K562 (cell line): ENCODE results near the gene MAST1. TPM values are rescaled to one million over a fixed set of nuclear protein-coding genes. Genes with fewer than 3 reads are reported as not detected.

Source experiments
- ATAC-seq: fragments of 200-7000 bp; cut with Tn5 transposase; 3 replicates; pipeline ENCODE4 v1.9.1; 2020; ENCODE audit warnings: moderate library complexity
- BruUV-seq: library from RNA; stranded (reverse); fragments of 400-500 nt; replicated peaks from 2 replicates; lab custom pipeline; 2021; lab: Mats Ljungman, UMichigan
- CTCF ChIA-PET: fragments of 300-600 bp; formaldehyde crosslinking; extraction: SDS; loops from one replicate; lab custom pipeline; 2021; ENCODE audit warnings: low intra/inter-chr PET ratio; lab: Yijun Ruan, JAX
- POLR2A ChIA-PET: fragments of 300-600, 350-650 bp; sonication (Branson Sonifier 250); formaldehyde crosslinking; extraction: SDS; loops from one replicate; lab custom pipeline; 2021; ENCODE audit warnings: antibody characterized with exemption, inconsistent platforms; lab: Yijun Ruan, JAX
- DNase-seq, 4 experiments: peaks; one replicate each; pipeline versions ENCODE4 v3.0.0 to v3.0.0-alpha.2; 2011 to 2018; ENCODE audit warnings: low spot score in 3 of 4, mixed read lengths in 3 of 4; ENCODE audit errors: extremely low read depth in 1 of 4
- FAIRE-seq: peaks from 2 replicates; lab custom pipeline; 2011; peaks lifted over from hg19 to GRCh38; lab: Jason Lieb, UNC
- H2AFZ ChIP-seq: 2 replicates; pipeline ENCODE4 v1.6.0; 2011; ENCODE audit warnings: low read depth, low read length, control low read depth, inconsistent platforms
- H3K27ac ChIP-seq: fragments of 200-600 bp; 3 replicates; pipeline ENCODE4 v1.8.0; 2011; ENCODE audit warnings: low read depth, mild to moderate bottlenecking, control low read depth, inconsistent platforms, low read length, moderate library complexity, mixed read lengths; ENCODE audit errors: extremely low read depth
- H3K27me3 ChIP-seq, 2 experiments: fragments of 300-600 bp in 1 of 2; 2 replicates in 1 of 2; 3 replicates in 1 of 2; pipeline versions ENCODE4 v1.6.0 to v1.8.0; 2011; ENCODE audit warnings: inconsistent platforms in 2 of 2, low read length in 2 of 2, mild to moderate bottlenecking in 1 of 2, mixed read lengths in 1 of 2, moderate library complexity in 1 of 2; ENCODE audit not compliant: control insufficient read depth in 2 of 2, insufficient read depth in 2 of 2
- H3K36me3 ChIP-seq: fragments of 300-600 bp; 3 replicates; pipeline ENCODE4 v1.8.0; 2011; ENCODE audit warnings: mild to moderate bottlenecking, low read length, inconsistent platforms; ENCODE audit not compliant: control insufficient read depth, insufficient read depth
- H3K4me1 ChIP-seq, 2 experiments: fragments of 200-600 bp in 1 of 2; replicated peaks in 1 of 2; 2 replicates in 1 of 2; 3 replicates in 1 of 2; pipeline versions ENCODE4 v1.5.1 to v1.8.0; 2011; ENCODE audit warnings: inconsistent platforms in 2 of 2, low read length in 2 of 2, mild to moderate bottlenecking in 1 of 2, mixed read lengths in 1 of 2, moderate library complexity in 1 of 2; ENCODE audit not compliant: control insufficient read depth in 2 of 2, insufficient read depth in 2 of 2
- H3K4me2 ChIP-seq: 2 replicates; pipeline ENCODE4 v1.6.1; 2011; ENCODE audit warnings: low read length, control low read depth, inconsistent platforms, mixed read lengths; ENCODE audit not compliant: insufficient read depth
- H3K4me3 ChIP-seq: fragments of 200-600 bp; sonication (generic), shearing (Covaris generic); 2 replicates; pipeline ENCODE4 v1.5.1; 2016; ENCODE audit warnings: control low read depth, inconsistent platforms
- H3K79me2 ChIP-seq: fragments of 200-600 bp; 3 replicates; pipeline ENCODE4 v1.8.0; 2011; ENCODE audit warnings: low read length, inconsistent platforms; ENCODE audit not compliant: control insufficient read depth, insufficient read depth
- H3K9ac ChIP-seq, 2 experiments: 2 replicates each; pipeline versions ENCODE4 v1.6.0 to v1.6.1; 2011; ENCODE audit warnings: low read depth in 2 of 2, low read length in 2 of 2, control low read depth in 1 of 2, inconsistent platforms in 1 of 2, mild to moderate bottlenecking in 1 of 2, mixed read lengths in 1 of 2; ENCODE audit not compliant: insufficient read depth in 1 of 2
- H3K9me1 ChIP-seq: one replicate; pipeline ENCODE4 v1.6.0; 2011; ENCODE audit warnings: inconsistent platforms, mild to moderate bottlenecking, low read length, moderate library complexity; ENCODE audit not compliant: control insufficient read depth, insufficient read depth
- H3K9me3 ChIP-seq: replicated peaks from 2 replicates; pipeline ENCODE4 v1.5.1; 2011; ENCODE audit warnings: low read depth, low read length, inconsistent platforms; ENCODE audit not compliant: control insufficient read depth, insufficient read depth
- H4K20me1 ChIP-seq: replicated peaks from 2 replicates; pipeline ENCODE4 v1.6.1; 2011; ENCODE audit warnings: low read length, inconsistent platforms, mixed read lengths; ENCODE audit not compliant: control insufficient read depth, insufficient read depth
- DDX20 ChIP-seq: fragments of 450-650 bp; IDR thresholded peaks from 2 replicates; pipeline ENCODE4 v1.6.1; 2016; ENCODE audit warnings: missing genetic modification characterization, low read depth, mild to moderate bottlenecking, missing compliant biosample characterization, moderate library complexity
- E2F3 ChIP-seq: fragments of 250-450 bp; sonication (Bioruptor Pico); IDR thresholded peaks from 2 replicates; pipeline ENCODE4 v1.4.0; 2020; ENCODE audit warnings: mild to moderate bottlenecking
- KDM1A ChIP-seq, 2 experiments: fragments of 450-650 bp; IDR thresholded peaks; 2 replicates each; pipeline ENCODE4 v1.6.1; 2016; ENCODE audit warnings: mild to moderate bottlenecking in 2 of 2
- KLF1 ChIP-seq: fragments of 450-650 bp; IDR thresholded peaks from 2 replicates; pipeline ENCODE4 v1.6.1; 2016; ENCODE audit warnings: missing genetic modification characterization, missing compliant biosample characterization
- RBM25 ChIP-seq: fragments of 200-400 bp; formaldehyde crosslinking; IDR thresholded peaks from 2 replicates; pipeline ENCODE4 v1.6.1; 2018; ENCODE audit warnings: low read length, low read depth, moderate library complexity; ENCODE audit not compliant: severe bottlenecking
- SMARCB1 ChIP-seq: IDR thresholded peaks from 2 replicates; pipeline ENCODE4 v1.6.1; 2011; ENCODE audit warnings: improper control_type of control experiment, low read depth; ENCODE audit not compliant: insufficient read length
- SMC3 ChIP-seq: conservative IDR thresholded peaks from 2 replicates; pipeline ENCODE4 v1.6.1; 2011; ENCODE audit warnings: low read depth, low read length, improper control_type of control experiment; ENCODE audit not compliant: insufficient read depth
- SUPT5H ChIP-seq: fragments of 450-650 bp; IDR thresholded peaks from 2 replicates; pipeline ENCODE4 v1.6.1; 2016
- ZC3H4 ChIP-seq: sonication (generic); formaldehyde crosslinking; IDR thresholded peaks from 2 replicates; pipeline ENCODE4 v1.9.0; 2021; ENCODE audit warnings: missing genetic modification reagents, borderline replicate concordance
- ZNF780A ChIP-seq: fragments of 250-450 bp; sonication (Bioruptor Pico); IDR thresholded peaks from 2 replicates; pipeline ENCODE4 v1.5.0; 2021; ENCODE audit warnings: mild to moderate bottlenecking
- WGBS: fragments of 100-300 bp; shearing (Covaris generic); methylation state at CpG from one replicate; pipeline ENCODE4 v1.1.6; 2016; ENCODE audit warnings: low coverage, mixed read lengths; ENCODE audit not compliant: insufficient coverage; ENCODE audit errors: missing lambda C conversion rate; 5-methylcytosine and 5-hydroxymethylcytosine counted together
- in situ Hi-C: fragments of 300-500 bp; cut with MboI; formaldehyde crosslinking; loops from 4 replicates; pipeline ENCODE4 v1.15.0; 2018; ENCODE audit warnings: inconsistent platforms, mixed read lengths
- intact Hi-C: fragments of 100-400 bp; cut with micrococcal nuclease; formaldehyde crosslinking; loops from 2 replicates; pipeline ENCODE4 v1.14.2; 2022
- polyA plus RNA-seq, 8 experiments: library from polyadenylated mRNA; depleted of rRNA in 4 of 8; stranded (reverse) in 5 of 8; unstranded in 3 of 8; fragments of >200 nt; fragmentation: Nextera tagmentation in 2 of 8; fragmentation: Illumina TruSeq in 1 of 8; extraction: Ambion mirVana in 2 of 8; extraction: Trizol in 1 of 8; gene quantifications; 2 replicates each; pipeline versions ENCODE4 v1.2.1 to v1.2.3, GENCODE V29; 2011 to 2014; ENCODE audit warnings: inconsistent platforms in 1 of 8, missing spikeins in 1 of 8
- total RNA-seq, 7 experiments: library from RNA; depleted of rRNA in 6 of 7; stranded (reverse); fragments of >200 nt in 6 of 7; fragmentation: Illumina TruSeq in 2 of 7; extraction: Trizol in 2 of 7; gene quantifications; 2 replicates each; pipeline versions ENCODE4 v1.2.1 to v1.2.3, GENCODE V29; 2011 to 2021; ENCODE audit warnings: low replicate concordance in 1 of 7
- TF ChIP-seq, protein P1 (sequence below): sonication (generic); formaldehyde crosslinking; IDR thresholded peaks from 2 replicates; pipeline ENCODE4 v1.8.1; 2023; ENCODE audit warnings: mild to moderate bottlenecking, missing genetic modification reagents
- TF ChIP-seq, protein P2 (sequence below): sonication (generic); formaldehyde crosslinking; IDR thresholded peaks from 2 replicates; pipeline ENCODE4 v1.9.0; 2022; ENCODE audit warnings: mild to moderate bottlenecking, missing genetic modification reagents
- TF ChIP-seq, protein P3 (sequence below): fragments of 250-450 bp; sonication (Bioruptor Pico); IDR thresholded peaks from 2 replicates; pipeline ENCODE4 v1.4.0; 2020; ENCODE audit warnings: mild to moderate bottlenecking, moderate library complexity
- TF ChIP-seq, protein P4 (sequence below): sonication (generic); formaldehyde crosslinking; IDR thresholded peaks from 2 replicates; pipeline ENCODE4 v1.8.1; 2023; ENCODE audit warnings: mild to moderate bottlenecking, missing genetic modification reagents
- TF ChIP-seq, protein P5 (sequence below): fragments of 450-650 bp; IDR thresholded peaks from 2 replicates; pipeline ENCODE4 v1.6.1; 2017; ENCODE audit warnings: mild to moderate bottlenecking, moderate library complexity

MAST1 gene
- total and polyA plus RNA-seq, 9 of the 15 experiments (the other 6 are each of a cell fraction or from before 2014, with no cell fraction given): 0.48 to 10.3 (median 3.9) TPM

DNA sequence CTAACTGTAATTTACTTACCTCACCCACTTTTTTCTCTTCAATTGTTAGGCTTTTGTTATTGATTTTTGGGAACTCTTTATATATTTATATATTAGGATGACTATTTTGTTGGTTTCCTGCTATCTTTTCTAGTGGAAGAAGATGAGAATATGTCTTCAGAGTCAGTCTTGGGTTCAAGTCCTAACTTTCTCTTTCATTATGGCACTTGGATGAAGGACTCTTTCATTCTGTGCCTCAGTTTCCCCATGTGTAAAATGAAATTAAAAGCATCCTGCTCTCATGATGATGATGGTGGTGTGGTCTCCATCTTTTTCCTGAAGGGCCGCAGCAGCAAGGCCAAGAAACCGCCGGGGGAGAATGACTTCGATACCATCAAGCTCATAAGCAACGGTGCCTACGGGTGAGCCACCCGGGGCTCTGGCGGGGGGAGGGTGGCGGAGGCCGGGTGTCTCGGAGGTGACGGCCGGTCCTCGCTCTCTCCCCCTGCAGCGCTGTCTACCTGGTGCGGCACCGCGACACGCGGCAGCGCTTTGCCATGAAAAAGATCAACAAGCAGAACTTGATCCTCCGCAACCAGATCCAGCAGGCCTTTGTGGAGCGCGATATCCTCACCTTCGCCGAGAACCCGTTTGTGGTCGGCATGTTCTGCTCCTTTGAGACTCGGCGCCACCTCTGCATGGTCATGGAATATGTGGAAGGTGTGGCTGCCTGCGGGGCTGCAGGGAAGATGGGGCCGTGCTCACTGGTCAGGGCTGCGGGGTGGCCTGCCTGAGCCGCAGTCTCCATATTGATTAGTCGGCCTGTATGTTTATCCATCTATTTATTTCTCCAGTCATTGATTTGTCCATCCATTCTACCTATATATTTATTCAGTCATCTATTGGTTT is 20.0 kb downstream of the MAST1 start:
- Histone ChIP-seq H3K9me1 (no peaks in the 10 kb centered on the region), H3K4me2 (no peak overlapping the region), H3K9ac (no peak overlapping the region), H3K27me3 (no peaks in the 10 kb centered on the region), H3K4me3 (no peak overlapping the region), H4K20me1 (no peaks in the 10 kb centered on the region), H3K9me3 (no peaks in the 10 kb centered on the region), H3K36me3 (peaks cover 15% of the 10 kb centered on the region; the same call in 2 of the 3 replicates), H3K79me2 (no peaks in the 10 kb centered on the region), H3K4me1 (peaks cover 0 to 5% of the 10 kb centered on the region in 2 experiments; a peak in 1 of 5 replicates), H3K27ac (no peak overlapping the region), H2AFZ (no peak overlapping the region)
- ChIA-PET CTCF (no interaction called here), POLR2A (no interaction called here)
- TSS peak; percentile 49 for BruUV-seq
- ATAC-seq (no peak), FAIRE-seq (no peak), DNase-seq (no peak)
- intact Hi-C loops: no loop called here
- in situ Hi-C loops: no loop called here
- 77% methylated on average over 24 of the region's 35 CpGs for whole genome bisulfite sequencing
- TF ChIP-seq DDX20 (tag) (no peak), SUPT5H (no peak), SMARCB1 (no peak), KDM1A (IDR thresholded peaks at IDR 0.05) (peak; percentile 13 to 35; a peak in 1 of 4 replicates), ZNF780A (CRISPR knock-in tag) (no peak), KLF1 (tag) (peak; percentile 70), RBM25 (peak; percentile 13), ZC3H4 (CRISPR knock-in tag) (no peak), E2F3 (CRISPR knock-in tag) (no peak), SMC3 (no peak)
- TF ChIP-seq, protein P1, sequence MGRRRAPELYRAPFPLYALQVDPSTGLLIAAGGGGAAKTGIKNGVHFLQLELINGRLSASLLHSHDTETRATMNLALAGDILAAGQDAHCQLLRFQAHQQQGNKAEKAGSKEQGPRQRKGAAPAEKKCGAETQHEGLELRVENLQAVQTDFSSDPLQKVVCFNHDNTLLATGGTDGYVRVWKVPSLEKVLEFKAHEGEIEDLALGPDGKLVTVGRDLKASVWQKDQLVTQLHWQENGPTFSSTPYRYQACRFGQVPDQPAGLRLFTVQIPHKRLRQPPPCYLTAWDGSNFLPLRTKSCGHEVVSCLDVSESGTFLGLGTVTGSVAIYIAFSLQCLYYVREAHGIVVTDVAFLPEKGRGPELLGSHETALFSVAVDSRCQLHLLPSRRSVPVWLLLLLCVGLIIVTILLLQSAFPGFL (CRISPR knock-in tag): no peak
- TF ChIP-seq, protein P2, sequence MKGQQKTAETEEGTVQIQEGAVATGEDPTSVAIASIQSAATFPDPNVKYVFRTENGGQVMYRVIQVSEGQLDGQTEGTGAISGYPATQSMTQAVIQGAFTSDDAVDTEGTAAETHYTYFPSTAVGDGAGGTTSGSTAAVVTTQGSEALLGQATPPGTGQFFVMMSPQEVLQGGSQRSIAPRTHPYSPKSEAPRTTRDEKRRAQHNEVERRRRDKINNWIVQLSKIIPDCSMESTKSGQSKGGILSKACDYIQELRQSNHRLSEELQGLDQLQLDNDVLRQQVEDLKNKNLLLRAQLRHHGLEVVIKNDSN (CRISPR knock-in tag): no peak
- TF ChIP-seq, protein P3, sequence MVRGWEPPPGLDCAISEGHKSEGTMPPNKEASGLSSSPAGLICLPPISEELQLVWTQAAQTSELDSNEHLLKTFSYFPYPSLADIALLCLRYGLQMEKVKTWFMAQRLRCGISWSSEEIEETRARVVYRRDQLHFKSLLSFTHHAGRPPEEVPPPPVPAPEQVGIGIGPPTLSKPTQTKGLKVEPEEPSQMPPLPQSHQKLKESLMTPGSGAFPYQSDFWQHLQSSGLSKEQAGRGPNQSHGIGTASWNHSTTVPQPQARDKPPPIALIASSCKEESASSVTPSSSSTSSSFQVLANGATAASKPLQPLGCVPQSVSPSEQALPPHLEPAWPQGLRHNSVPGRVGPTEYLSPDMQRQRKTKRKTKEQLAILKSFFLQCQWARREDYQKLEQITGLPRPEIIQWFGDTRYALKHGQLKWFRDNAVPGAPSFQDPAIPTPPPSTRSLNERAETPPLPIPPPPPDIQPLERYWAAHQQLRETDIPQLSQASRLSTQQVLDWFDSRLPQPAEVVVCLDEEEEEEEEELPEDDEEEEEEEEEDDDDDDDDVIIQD (CRISPR knock-in tag): no peak
- TF ChIP-seq, protein P4, sequence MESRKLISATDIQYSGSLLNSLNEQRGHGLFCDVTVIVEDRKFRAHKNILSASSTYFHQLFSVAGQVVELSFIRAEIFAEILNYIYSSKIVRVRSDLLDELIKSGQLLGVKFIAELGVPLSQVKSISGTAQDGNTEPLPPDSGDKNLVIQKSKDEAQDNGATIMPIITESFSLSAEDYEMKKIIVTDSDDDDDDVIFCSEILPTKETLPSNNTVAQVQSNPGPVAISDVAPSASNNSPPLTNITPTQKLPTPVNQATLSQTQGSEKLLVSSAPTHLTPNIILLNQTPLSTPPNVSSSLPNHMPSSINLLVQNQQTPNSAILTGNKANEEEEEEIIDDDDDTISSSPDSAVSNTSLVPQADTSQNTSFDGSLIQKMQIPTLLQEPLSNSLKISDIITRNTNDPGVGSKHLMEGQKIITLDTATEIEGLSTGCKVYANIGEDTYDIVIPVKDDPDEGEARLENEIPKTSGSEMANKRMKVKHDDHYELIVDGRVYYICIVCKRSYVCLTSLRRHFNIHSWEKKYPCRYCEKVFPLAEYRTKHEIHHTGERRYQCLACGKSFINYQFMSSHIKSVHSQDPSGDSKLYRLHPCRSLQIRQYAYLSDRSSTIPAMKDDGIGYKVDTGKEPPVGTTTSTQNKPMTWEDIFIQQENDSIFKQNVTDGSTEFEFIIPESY (CRISPR knock-in tag): peak; percentile 96
- TF ChIP-seq, protein P5, sequence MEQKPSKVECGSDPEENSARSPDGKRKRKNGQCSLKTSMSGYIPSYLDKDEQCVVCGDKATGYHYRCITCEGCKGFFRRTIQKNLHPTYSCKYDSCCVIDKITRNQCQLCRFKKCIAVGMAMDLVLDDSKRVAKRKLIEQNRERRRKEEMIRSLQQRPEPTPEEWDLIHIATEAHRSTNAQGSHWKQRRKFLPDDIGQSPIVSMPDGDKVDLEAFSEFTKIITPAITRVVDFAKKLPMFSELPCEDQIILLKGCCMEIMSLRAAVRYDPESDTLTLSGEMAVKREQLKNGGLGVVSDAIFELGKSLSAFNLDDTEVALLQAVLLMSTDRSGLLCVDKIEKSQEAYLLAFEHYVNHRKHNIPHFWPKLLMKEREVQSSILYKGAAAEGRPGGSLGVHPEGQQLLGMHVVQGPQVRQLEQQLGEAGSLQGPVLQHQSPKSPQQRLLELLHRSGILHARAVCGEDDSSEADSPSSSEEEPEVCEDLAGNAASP: no peak
